ENCODE results near the gene VKORC1L1. TPM values are rescaled to one million over a fixed set of nuclear protein-coding genes. Genes with fewer than 3 reads are reported as not detected.
A peak's percentile ranks its signal among the peaks of the same experiment; 100 is the strongest.
"Not testable (repeated sequence)": the region's sequence is repeated elsewhere in the genome, so short reads cannot be mapped to it uniquely, and the experiment has no call there.

VKORC1L1 gene
- total RNA-seq, 1 donor = 19.9 TPM

DNA sequence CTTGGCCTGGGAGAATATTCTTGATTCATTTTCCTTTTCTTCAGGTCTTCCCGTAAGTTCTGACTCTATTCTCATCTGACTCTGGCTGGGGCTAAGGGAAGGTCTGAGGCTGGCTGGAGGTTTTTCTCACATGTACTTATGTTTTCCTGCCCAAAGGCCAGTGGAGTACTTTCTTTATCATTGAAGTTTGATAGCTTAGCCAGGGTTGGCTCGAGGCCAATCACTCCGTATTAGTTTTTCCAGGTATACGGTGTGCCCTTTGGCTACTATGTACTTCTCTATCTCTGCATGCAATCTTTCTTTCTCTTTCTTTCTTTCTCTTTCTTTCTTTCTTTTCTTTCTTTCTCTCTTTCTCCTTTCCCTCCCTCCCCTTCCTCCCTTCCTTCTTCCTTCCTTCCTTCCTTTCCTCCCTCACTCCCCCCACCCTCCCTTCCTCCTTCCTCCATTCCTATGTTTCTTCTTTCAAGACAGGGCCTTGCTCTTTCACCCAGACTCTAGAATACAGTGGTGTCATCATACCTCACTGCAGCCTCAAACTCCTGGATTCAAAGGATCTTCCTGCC lies 26.8 kb upstream of the VKORC1L1 start:
- DNase-seq (ENCODE audit: low read depth) = no peak
- TF ChIP-seq, protein P1, sequence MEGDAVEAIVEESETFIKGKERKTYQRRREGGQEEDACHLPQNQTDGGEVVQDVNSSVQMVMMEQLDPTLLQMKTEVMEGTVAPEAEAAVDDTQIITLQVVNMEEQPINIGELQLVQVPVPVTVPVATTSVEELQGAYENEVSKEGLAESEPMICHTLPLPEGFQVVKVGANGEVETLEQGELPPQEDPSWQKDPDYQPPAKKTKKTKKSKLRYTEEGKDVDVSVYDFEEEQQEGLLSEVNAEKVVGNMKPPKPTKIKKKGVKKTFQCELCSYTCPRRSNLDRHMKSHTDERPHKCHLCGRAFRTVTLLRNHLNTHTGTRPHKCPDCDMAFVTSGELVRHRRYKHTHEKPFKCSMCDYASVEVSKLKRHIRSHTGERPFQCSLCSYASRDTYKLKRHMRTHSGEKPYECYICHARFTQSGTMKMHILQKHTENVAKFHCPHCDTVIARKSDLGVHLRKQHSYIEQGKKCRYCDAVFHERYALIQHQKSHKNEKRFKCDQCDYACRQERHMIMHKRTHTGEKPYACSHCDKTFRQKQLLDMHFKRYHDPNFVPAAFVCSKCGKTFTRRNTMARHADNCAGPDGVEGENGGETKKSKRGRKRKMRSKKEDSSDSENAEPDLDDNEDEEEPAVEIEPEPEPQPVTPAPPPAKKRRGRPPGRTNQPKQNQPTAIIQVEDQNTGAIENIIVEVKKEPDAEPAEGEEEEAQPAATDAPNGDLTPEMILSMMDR (IDR thresholded peaks at IDR 0.05; ENCODE audit: insufficient read depth, low read depth, low read length) = no peak
- no peak overlapping the region for H3K4me3 ChIP-seq (ENCODE audit: low read depth, low read length)

DNA sequence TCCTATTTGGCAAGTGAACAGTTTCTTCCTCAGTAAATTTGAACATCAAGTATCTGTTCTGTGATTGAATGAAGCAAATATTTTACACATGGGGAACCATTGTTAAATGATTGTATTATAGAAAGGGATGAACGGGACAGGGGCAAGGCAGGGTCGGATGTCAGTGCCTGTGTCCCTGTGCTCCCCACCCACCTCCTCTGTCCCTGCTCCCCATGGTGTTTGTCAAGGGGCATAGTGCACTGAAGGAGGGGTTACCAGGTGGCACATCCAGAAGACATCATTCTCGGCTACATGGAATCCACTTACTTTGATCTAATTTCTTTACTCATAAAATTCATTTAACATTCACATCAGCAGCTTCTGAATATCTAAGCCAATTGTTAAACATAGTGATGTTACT lies 19.4 kb upstream of the VKORC1L1 start:
- H3K4me3 ChIP-seq (ENCODE audit: low read depth, low read length); DNase-seq (ENCODE audit: low read depth): not testable (repeated sequence)

DNA sequence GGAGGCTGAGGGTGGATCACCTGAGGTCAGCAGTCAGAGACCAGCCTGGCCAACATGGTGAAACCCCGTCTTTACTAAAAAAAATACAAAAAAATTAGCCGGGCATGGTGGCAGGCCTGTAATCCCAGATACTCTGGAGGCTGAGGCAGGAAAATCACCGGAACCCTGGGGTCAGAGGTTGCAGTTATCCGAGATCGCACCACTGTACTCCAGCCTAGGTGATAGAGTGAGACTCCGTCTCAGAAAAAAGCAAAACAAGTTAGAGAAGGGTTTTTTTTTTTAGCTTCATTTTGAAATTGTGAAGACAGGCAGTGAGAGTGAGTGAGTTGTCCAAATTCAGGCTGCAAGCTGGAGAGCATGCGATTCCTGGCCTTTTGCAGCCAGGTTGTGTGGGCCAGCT lies 19.0 kb upstream of the VKORC1L1 start:
- DNase-seq (ENCODE audit: low read depth); H3K4me3 ChIP-seq (ENCODE audit: low read depth, low read length): not testable (repeated sequence)

DNA sequence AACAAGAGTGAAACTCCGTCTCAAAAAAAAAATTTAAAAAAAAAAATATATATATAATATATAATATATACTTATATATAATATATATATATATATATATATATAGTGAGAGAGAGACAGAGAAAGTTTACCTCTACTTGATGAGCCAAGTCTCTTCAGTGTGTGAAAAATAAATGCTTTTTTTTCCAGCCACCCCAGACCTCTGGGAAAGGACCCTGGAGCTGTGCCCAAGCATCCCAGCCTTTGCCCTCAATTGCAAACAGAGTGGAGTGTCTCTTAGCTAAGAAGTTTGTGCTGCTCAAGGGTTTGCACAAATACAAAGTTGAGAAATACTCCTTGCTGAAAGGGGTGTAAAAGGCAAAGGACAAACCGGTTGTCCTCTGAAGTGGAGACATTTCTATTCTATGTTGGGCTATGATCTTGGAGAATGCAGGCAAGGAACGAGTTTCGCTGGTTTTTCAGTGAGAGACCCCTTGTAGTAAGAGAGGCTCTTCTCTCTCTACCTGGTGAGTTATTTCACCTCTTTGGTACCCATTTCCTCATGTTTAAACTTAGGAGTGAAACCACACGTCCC lies 15.5 kb upstream of the VKORC1L1 start:
- not testable (repeated sequence) for H3K4me3 ChIP-seq (ENCODE audit: low read depth, low read length); DNase-seq (ENCODE audit: low read depth)

DNA sequence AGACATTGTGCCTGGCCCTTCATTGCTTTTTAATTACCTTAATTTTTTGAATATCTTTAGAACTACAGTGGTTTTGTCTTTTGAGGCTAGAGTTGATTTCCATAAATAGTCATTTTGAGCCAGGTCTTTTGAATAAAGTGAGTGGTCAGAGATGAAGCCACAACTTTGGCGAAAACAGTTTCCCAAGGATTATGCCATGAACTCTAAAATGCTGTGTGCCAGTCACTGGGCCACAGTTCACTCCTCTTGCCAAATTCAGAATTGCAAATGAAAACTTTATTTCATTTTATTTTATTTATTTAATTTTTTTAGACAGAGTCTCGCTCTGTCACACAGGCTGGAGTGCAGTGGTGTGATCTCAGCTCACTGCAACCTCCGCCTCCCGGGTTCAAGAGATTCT lies 14.2 kb upstream of the VKORC1L1 start:
- not testable (repeated sequence) for H3K4me3 ChIP-seq (ENCODE audit: low read depth, low read length); DNase-seq (ENCODE audit: low read depth)

DNA sequence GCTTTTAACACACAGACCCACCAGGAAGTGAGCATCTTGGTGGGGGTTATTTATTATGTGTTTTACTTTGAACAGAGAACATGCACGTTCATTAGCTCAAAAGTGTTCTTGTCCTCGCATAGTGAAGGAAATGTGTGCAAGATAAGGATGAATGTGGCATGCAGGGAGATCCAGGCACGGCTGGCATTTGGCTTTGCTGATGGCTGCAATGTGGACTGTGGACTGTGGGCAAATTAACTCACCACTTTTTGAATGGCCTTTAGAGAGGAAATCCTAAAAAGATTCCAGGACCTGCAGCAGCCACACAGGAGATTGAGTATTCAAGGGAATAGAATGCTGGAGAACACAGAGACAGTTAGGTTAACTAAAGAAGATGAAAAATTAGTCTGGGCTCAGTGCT lies 6.6 kb upstream of the VKORC1L1 start:
- not testable (repeated sequence) for DNase-seq (ENCODE audit: low read depth); H3K4me3 ChIP-seq (ENCODE audit: low read depth, low read length)

DNA sequence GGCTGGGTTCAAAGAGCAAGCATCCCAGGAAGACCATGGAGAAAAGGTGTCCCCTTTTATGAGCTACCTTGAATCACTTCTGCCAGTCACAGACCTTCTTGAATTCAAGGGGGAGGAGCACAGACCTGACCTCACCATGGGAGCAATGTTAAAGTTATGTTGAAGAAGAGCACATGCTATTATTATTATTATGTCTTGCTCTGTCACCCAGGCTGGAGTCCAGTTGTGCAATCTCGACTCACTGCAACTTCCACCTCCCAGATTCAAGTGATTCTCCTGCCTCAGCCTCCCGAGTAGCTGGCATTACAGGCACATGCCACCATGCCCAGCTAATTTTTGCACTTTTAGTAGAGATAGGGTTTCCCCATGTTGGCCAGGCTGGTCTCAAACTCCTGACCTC lies 5.2 kb upstream of the VKORC1L1 start:
- peak; percentile 6 for DNase-seq (ENCODE audit: low read depth)
- H3K4me3 ChIP-seq (ENCODE audit: low read depth, low read length) = not testable (repeated sequence)

DNA sequence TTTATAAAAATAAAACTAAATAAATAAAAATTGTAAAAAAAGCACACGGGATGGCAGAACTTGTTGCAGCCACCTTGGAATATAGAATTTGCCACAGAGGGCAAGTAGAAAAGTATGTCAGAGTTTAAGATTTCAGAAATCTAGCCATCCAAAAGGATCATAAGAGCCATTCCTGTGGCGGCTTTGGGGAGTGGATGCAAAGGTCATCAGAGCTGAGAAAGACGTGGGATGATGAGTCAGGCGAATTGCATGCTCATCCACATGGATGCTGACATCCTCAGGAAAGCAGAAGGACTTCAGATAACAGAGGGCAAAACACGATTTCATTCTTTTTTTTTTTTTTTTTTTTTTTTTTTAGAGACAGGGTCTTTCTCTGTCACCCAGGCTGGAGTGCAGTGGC lies 3.6 kb upstream of the VKORC1L1 start:
- not testable (repeated sequence) for H3K4me3 ChIP-seq (ENCODE audit: low read depth, low read length)
- DNase-seq (ENCODE audit: low read depth) = peak; percentile 69

DNA sequence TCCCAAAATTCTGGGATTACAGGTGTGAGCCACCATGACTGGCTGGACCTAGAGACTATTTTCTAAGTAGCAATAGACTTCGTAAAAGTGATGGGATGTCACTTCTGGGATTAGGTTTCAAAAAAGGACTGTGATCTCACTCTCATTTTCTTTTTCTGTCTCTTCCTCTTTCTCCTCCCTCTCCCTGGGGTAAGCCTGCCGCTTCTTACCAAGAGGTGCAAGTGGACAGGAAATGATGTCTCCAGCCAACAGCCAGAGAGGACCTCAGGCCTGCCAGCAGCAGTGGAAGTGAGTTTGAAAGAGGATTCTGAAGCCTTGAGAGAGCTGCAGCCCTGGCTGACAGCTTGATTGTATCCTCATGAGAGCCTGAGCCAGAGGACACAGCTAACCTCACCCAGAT lies 1.4 kb upstream of the VKORC1L1 start:
- not testable (repeated sequence) for DNase-seq (ENCODE audit: low read depth); H3K4me3 ChIP-seq (ENCODE audit: low read depth, low read length)

DNA sequence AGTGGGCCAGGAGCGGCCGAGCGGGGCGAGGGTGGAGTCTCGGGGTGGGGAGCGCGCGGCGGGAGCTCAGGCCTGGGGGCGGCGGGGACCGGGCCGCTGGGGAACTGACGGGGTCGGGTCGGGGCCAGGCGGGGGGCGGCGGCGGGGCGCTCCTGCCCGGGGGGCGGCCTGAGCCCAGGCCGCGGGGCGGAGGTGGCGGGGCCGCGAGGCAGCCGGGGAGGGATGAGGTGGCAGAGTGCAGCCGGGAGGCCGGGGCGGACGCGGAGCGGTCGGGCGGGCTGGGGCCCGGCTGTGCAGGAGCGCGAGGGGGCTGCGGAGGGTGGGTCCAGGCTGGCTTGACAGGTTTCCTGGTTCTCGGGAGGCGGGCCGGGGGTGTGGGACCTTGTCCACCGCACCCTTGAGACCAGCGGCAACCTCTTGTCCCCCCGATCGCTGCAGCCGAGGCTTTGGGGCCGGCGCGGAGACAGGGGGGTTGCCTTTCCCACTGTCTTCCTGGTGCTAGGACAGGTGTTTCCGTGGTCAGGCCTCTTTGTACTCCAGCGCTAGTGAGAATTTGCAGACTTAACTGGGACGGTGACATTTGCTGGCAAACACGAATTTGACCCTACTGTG lies 814 bp downstream of the VKORC1L1 start:
- DNase-seq (ENCODE audit: low read depth) = peak; percentile 3

DNA sequence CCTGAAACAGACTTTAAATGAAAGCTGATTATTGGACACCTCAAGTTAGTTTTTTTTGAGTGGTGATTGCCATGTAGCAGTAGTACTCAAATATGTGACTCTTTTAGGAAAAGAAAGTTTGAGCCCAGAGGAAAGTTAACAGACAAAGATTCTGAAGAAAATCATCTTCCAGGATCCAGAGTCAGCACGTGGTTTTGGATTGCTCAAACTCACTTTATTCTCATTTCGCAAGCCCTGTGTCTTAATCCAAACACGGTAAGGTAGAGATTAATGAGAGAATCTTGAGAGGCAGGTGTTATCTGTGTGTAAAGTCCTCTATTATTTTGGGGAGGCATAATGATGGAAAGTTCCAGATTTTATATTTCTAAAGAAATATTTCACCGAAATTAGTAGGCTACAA lies 2.8 kb downstream of the VKORC1L1 start:
- H3K4me3 ChIP-seq (ENCODE audit: low read depth, low read length) = not testable (repeated sequence)
- DNase-seq (ENCODE audit: low read depth) = peak; percentile 37

More for the DNA sequence above, 814 bp downstream of the VKORC1L1 start:
- H3K4me3 ChIP-seq (ENCODE audit: low read depth, low read length) = peak overlapping the region; percentile 73

DNA sequence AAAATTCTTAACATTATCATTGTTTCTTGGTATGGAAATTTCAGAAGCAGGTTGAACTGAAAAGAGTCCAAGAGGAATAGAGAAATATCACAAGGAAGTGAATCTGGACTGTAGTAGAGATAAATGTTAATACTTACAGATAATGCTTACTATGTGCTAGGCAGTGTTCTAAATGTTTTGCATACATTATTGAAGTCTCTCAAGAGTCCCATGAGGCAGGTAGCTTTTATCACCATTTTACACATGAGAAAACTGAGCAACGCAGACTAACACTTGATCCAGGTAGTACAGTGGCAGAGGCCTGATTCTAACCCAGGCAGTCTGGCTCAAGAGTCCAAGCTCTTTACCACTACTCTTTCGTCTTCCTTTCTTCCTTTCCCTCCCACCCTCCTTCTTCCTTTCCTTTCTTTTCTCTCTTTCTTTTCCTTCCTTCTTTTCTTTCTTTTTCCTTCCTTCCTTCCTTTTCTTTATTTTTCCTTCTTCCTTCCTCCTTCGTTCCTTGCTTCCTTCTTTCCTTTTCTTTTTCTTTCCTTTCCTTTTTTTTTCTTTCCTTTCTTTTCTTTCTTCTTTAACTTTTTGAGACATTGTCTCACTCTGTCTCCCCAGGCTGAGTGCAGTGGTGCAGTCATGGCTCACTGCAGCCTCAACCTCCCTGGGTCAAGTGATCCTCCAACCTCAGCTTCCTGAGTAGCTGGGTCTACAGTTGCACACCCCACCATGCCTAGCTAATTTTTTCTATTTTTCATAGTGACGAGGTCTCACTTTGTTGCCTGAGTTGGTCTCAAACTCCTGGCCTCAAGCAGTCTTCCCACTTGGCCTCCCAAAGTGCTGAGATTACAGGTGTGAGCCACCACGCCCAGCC lies 6.6 kb downstream of the VKORC1L1 start:
- not testable (repeated sequence) for H3K4me3 ChIP-seq (ENCODE audit: low read depth, low read length); DNase-seq (ENCODE audit: low read depth)

DNA sequence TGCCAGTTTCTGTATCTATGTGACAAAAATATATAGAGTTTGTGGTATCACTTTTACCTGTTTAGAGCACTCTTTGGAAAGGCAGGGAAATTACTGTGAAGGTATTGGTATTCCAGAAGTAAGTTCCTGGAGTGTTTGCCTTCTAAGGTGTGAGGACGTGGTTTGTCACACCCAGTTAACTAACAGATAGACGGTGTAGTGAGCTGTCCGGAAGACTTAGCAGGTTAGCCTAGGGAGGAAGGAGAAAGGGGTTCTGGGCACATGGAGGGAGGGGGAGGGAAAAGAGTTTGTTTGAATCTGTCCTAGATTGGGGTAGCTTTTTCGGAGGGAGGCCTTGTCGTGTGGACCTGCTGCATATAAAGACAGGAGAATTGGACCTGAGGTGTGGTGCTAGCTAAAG lies 7.4 kb downstream of the VKORC1L1 start:
- H3K4me3 ChIP-seq (ENCODE audit: low read depth, low read length); DNase-seq (ENCODE audit: low read depth): not testable (repeated sequence)

DNA sequence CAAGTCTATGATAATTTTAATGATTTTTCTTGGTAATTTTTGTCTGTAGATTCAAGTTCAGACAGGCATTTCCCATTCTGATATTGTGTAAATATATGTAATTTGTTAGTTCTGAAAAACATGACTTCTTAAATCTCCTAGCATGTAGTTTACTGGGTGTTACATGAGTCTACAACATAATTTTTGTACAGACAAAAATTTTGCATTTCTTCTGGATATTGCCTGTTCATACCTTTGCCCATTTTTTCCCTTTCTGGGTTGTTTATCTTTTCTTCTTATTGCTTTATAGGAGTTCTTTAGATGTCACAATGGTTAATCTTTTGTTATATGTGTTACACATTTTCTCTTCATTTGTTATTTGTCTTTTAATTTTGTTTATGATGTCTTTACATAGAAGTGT lies 12.1 kb downstream of the VKORC1L1 start:
- not testable (repeated sequence) for DNase-seq (ENCODE audit: low read depth)

DNA sequence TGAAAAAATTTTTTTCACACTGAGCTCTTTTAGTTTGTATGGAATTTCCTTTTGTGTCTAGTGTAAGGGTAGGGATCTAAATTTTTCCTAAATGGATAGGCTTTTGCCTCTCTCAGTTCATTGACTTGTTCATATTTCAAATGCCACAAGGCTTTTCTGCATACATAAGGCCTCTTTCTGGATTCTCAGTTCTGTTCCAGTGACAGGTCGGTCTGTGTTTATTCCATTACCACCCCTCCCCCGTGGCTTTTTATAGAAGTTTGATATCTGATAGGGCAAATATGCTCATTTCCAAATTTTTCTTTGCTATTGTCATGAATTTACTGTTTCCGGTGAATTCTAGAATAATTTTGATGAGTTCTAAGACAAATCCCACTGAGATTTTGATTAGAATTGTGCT lies 12.7 kb downstream of the VKORC1L1 start:
- not testable (repeated sequence) for H3K4me3 ChIP-seq (ENCODE audit: low read depth, low read length); DNase-seq (ENCODE audit: low read depth)

More for the DNA sequence above, 12.1 kb downstream of the VKORC1L1 start:
- not testable (repeated sequence) for H3K4me3 ChIP-seq (ENCODE audit: low read depth, low read length)

DNA sequence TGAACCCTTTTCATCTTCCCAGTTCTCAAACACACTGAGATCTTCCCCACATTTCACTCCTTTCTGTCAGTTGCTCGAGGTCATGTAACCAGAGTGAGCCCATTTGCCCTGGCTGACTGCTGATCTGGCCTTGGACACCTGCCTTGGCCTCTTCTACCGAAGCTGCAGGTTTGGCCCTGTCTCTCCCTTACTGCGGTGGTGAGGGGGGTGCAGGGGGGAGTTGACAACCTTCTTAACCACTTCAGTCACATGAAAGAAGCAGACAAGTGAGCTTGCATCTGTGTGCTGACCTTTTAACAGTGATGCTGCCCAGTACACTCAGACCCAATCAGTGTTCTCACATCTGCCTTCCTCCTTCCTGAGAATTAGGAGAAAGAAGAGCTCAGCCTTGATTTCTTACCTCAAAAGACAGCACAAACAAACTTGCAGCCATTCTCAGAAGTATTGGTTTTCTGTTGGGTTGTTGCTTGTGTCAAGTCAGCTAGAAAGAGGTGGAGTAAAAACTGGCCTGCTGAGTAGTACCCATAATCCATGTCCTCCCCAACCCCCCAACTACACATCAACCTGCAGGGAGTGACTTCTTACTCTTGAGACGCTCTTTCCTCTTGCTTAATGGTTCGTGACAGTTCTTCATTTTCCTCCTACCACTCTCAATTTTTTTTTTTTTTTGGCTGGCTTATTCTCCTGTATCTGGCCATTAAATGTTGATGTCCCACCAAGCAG lies 15.7 kb downstream of the VKORC1L1 start:
- H3K4me3 ChIP-seq (ENCODE audit: low read depth, low read length); DNase-seq (ENCODE audit: low read depth): not testable (repeated sequence)

DNA sequence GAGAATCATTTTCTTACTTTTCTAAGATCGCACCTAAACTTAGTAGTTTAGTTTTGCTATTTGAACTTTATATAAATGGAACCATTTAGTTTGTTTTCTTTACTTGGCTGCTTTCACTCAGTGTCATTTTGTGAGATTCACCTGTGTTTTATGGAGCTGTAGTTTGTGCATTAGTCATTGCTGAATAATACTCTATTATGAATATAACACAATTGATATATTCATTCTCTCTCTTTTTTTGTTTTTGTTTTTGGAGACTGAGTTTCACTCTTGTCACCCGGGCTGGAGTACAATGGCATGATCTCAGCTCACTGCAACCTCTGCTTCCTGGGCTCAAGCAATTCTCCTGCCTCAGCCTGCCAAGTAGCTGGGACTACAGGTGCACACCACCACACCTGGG lies 16.8 kb downstream of the VKORC1L1 start:
- DNase-seq (ENCODE audit: low read depth); H3K4me3 ChIP-seq (ENCODE audit: low read depth, low read length): not testable (repeated sequence)

All from fibroblast of villous mesenchyme (primary cell).